HG03066 (cell line): ENCODE measurements around the gene THRB.

Experiments used
- ATAC-seq: cut with Tn5 transposase; IDR thresholded peaks from one replicate; pipeline ENCODE4 v1.9.1; 2021; ENCODE audit warnings: low read depth; ENCODE audit not compliant: unreplicated experiment

The THRB gene

GRCh38 chr3:24386458-24386857 lies 108.2 kb downstream of the THRB start:
- ATAC-seq = no peak

- ATAC-seq = no peak
Measured at GRCh38 chr3:24385012-24385615, 109.5 kb downstream of the THRB start.

- no peak for ATAC-seq
Measured at GRCh38 chr3:24382647-24383046, 112.0 kb downstream of the THRB start.

GRCh38 chr3:24379936-24380335 lies 114.7 kb downstream of the THRB start:
- ATAC-seq = no peak

- no peak for ATAC-seq
Measured at GRCh38 chr3:24378313-24378712, 116.3 kb downstream of the THRB start.

GRCh38 chr3:24377218-24377993 lies 117.2 kb downstream of the THRB start:
- ATAC-seq = no peak

GRCh38 chr3:24375947-24376384 lies 118.7 kb downstream of the THRB start:
- ATAC-seq = no peak

- no peak for ATAC-seq
Measured at GRCh38 chr3:24374801-24375200, 119.8 kb downstream of the THRB start.

- ATAC-seq = no peak
Measured at GRCh38 chr3:24373198-24373959, 121.3 kb downstream of the THRB start.

- ATAC-seq = no peak
Measured at GRCh38 chr3:24372559-24373197, 122.0 kb downstream of the THRB start.

- no peak for ATAC-seq
Measured at GRCh38 chr3:24370352-24371090, 124.1 kb downstream of the THRB start.

- ATAC-seq = no peak
Measured at GRCh38 chr3:24368605-24369004, 126.0 kb downstream of the THRB start.

GRCh38 chr3:24367664-24368264 lies 126.9 kb downstream of the THRB start:
- no peak for ATAC-seq

- no peak for ATAC-seq
Measured at GRCh38 chr3:24367216-24367615, 127.4 kb downstream of the THRB start.

GRCh38 chr3:24365168-24365567 lies 129.5 kb downstream of the THRB start:
- ATAC-seq = no peak

GRCh38 chr3:24364359-24364758 lies 130.3 kb downstream of the THRB start:
- no peak for ATAC-seq

GRCh38 chr3:24363242-24363641 lies 131.4 kb downstream of the THRB start:
- ATAC-seq = no peak

GRCh38 chr3:24361623-24362022 lies 133.0 kb downstream of the THRB start:
- no peak for ATAC-seq

GRCh38 chr3:24360957-24361356 lies 133.7 kb downstream of the THRB start:
- no peak for ATAC-seq
